IMR-90 (cell line): ENCODE measurements around the gene RFX4. TPM values are rescaled to one million over a fixed set of nuclear protein-coding genes. Genes with fewer than 3 reads are reported as not detected.

Experiments used
- ATAC-seq: fragments of 200-7000 bp; cut with Tn5 transposase; 2 replicates; pipeline ENCODE4 v1.9.1; 2020; ENCODE audit warnings: low read depth, mild to moderate bottlenecking, moderate library complexity
- BruUV-seq: library from RNA; stranded (reverse); fragments of 400-500 nt; replicated peaks from 2 replicates; lab custom pipeline; 2021; lab: Mats Ljungman, UMichigan
- CTCF ChIA-PET: fragments of 300-600 bp; formaldehyde crosslinking; extraction: SDS; loops from one replicate; lab custom pipeline; 2021; ENCODE audit warnings: antibody characterized with exemption; lab: Yijun Ruan, JAX
- POLR2A ChIA-PET: fragments of 300-600 bp; sonication (Branson Sonifier 250); formaldehyde crosslinking; loops from one replicate; lab custom pipeline; 2022; ENCODE audit warnings: antibody characterized with exemption; ENCODE audit not compliant: unreplicated experiment; lab: Charles Lee
- DNase-seq: peaks from one replicate; pipeline ENCODE4 v3.0.0; 2013
- H2AFZ ChIP-seq: replicated peaks from 2 replicates; pipeline ENCODE3; 2013; ENCODE audit warnings: low read length, mild to moderate bottlenecking; ENCODE audit not compliant: poor library complexity
- H2AK5ac ChIP-seq: 2 replicates; pipeline ENCODE4 v1.6.1; 2013; ENCODE audit warnings: low read depth, low read length, inconsistent platforms
- H2AK9ac ChIP-seq: replicated peaks from 2 replicates; pipeline ENCODE3; 2013; ENCODE audit warnings: mild to moderate bottlenecking, low read depth, low read length, moderate library complexity; ENCODE audit not compliant: poor library complexity
- H2BK120ac ChIP-seq: 2 replicates; pipeline ENCODE4 v1.6.1; 2013; ENCODE audit warnings: low read depth, low read length, inconsistent platforms
- H2BK15ac ChIP-seq: 3 replicates; pipeline ENCODE4 v1.6.1; 2013; ENCODE audit warnings: low read depth, low read length, inconsistent platforms
- H2BK20ac ChIP-seq: 2 replicates; pipeline ENCODE4 v1.6.1; 2013; ENCODE audit warnings: low read depth, mild to moderate bottlenecking, inconsistent platforms, low read length, moderate library complexity
- H2BK5ac ChIP-seq: 2 replicates; pipeline ENCODE4 v1.6.1; 2013; ENCODE audit warnings: mild to moderate bottlenecking, low read depth, low read length, inconsistent platforms; ENCODE audit not compliant: poor library complexity, severe bottlenecking
- H3K14ac ChIP-seq: replicated peaks from 2 replicates; pipeline ENCODE4 v1.6.1; 2013; ENCODE audit warnings: low read depth, low read length, inconsistent platforms
- H3K18ac ChIP-seq: 2 replicates; pipeline ENCODE4 v1.6.1; 2013; ENCODE audit warnings: low read depth, low read length, control low read depth
- H3K23ac ChIP-seq: 2 replicates; pipeline ENCODE4 v1.6.1; 2013; ENCODE audit warnings: low read depth, low read length, inconsistent platforms
- H3K27ac ChIP-seq: 2 replicates; pipeline ENCODE4 v1.5.1; 2013; ENCODE audit warnings: mild to moderate bottlenecking, control low read depth, low read length; ENCODE audit not compliant: insufficient read depth
- H3K27me3 ChIP-seq: 2 replicates; pipeline ENCODE4 v1.6.1; 2013; ENCODE audit warnings: low read length; ENCODE audit not compliant: control insufficient read depth, insufficient read depth
- H3K36me3 ChIP-seq: 2 replicates; pipeline ENCODE4 v1.6.1; 2013; ENCODE audit warnings: low read length, mixed read lengths; ENCODE audit not compliant: control insufficient read depth, insufficient read depth
- H3K4ac ChIP-seq: 2 replicates; pipeline ENCODE4 v1.6.1; 2013; ENCODE audit warnings: low read depth, low read length, inconsistent platforms
- H3K4me1 ChIP-seq: 2 replicates; pipeline ENCODE4 v1.6.1; 2013; ENCODE audit warnings: low read length, mixed read lengths; ENCODE audit not compliant: control insufficient read depth, insufficient read depth
- H3K4me2 ChIP-seq: 2 replicates; pipeline ENCODE4 v1.6.1; 2013; ENCODE audit warnings: low read depth, mild to moderate bottlenecking, control low read depth, low read length, moderate library complexity
- H3K4me3 ChIP-seq: 2 replicates; pipeline ENCODE4 v1.5.1; 2013; ENCODE audit warnings: low read depth, mild to moderate bottlenecking, control low read depth, low read length, moderate library complexity; ENCODE audit not compliant: insufficient read depth
- H3K56ac ChIP-seq: 2 replicates; pipeline ENCODE4 v1.6.1; 2013; ENCODE audit warnings: low read length, inconsistent platforms; ENCODE audit not compliant: insufficient read depth; ENCODE audit errors: extremely low read depth
- H3K79me1 ChIP-seq, 2 experiments: 2 replicates each; pipeline ENCODE4 v1.6.1; 2013; ENCODE audit warnings: low read length in 2 of 2, inconsistent platforms in 1 of 2, low read depth in 1 of 2
- H3K9ac ChIP-seq: 2 replicates; pipeline ENCODE4 v1.6.1; 2013; ENCODE audit warnings: low read depth, low read length, control low read depth
- H3K9me1 ChIP-seq: 2 replicates; pipeline ENCODE4 v1.6.1; 2013; ENCODE audit warnings: low read length, inconsistent platforms; ENCODE audit not compliant: insufficient read depth
- H3K9me3 ChIP-seq: 2 replicates; pipeline ENCODE4 v1.6.1; 2013; ENCODE audit warnings: low read length; ENCODE audit not compliant: control insufficient read depth, insufficient read depth
- H4K20me1 ChIP-seq: 2 replicates; pipeline ENCODE4 v1.6.1; 2013; ENCODE audit warnings: low read length, inconsistent platforms; ENCODE audit not compliant: insufficient read depth
- H4K5ac ChIP-seq: 2 replicates; pipeline ENCODE4 v1.6.1; 2013; ENCODE audit warnings: mild to moderate bottlenecking, low read depth, low read length, control low read depth
- H4K8ac ChIP-seq, 2 experiments: 2 replicates each; pipeline ENCODE4 v1.6.1; 2013; ENCODE audit warnings: low read depth in 2 of 2, low read length in 2 of 2, control low read depth in 1 of 2, inconsistent platforms in 1 of 2
- H4K91ac ChIP-seq: 2 replicates; pipeline ENCODE4 v1.6.1; 2013; ENCODE audit warnings: low read depth, low read length, inconsistent platforms; ENCODE audit not compliant: insufficient read depth
- CTCF ChIP-seq: conservative IDR thresholded peaks from 2 replicates; pipeline ENCODE4 v1.5.1; 2012; ENCODE audit warnings: mild to moderate bottlenecking, low read depth, low read length, improper control_type of control experiment
- FOS ChIP-seq: fragments of 150-350 bp; IDR thresholded peaks from 2 replicates; pipeline ENCODE4 v1.6.1; 2016; ENCODE audit warnings: low read depth, low read length
- WGBS, 2 experiments: methylation state at CpG; one replicate each; pipeline versions ENCODE4 v1.1.5 to v1.1.7; 2013; ENCODE audit warnings: missing lambda C conversion rate in 2 of 2; ENCODE audit not compliant: insufficient read length in 1 of 2; ENCODE audit errors: extremely low coverage in 2 of 2; 5-methylcytosine and 5-hydroxymethylcytosine counted together
- dilution Hi-C: fragments of 300-500 bp; cut with HindIII; formaldehyde crosslinking; loops from one replicate; pipeline ENCODE4 v1.14.3; 2018; ENCODE audit warnings: low sequenced_read_pairs; ENCODE audit not compliant: unreplicated experiment
- in situ Hi-C: fragments of 300-500 bp; cut with MboI; formaldehyde crosslinking; loops from 3 replicates; pipeline ENCODE4 v1.14.3; 2019; ENCODE audit warnings: low sequenced_read_pairs, inconsistent platforms, mixed read lengths
- intact Hi-C: fragments of 100-400 bp; cut with micrococcal nuclease; formaldehyde crosslinking; loops from 2 replicates; pipeline ENCODE4 v1.10.0; 2022
- polyA plus RNA-seq, 3 experiments: library from polyadenylated mRNA; depleted of rRNA; stranded (reverse); fragments of >200 nt; gene quantifications; 2 replicates each; pipeline ENCODE4 v1.2.3, GENCODE V29; 2012; ENCODE audit warnings: low replicate concordance in 1 of 3
- total RNA-seq: library from RNA; depleted of rRNA; stranded (reverse); fragments of >200 nt; gene quantifications from 2 replicates; pipeline ENCODE4 v1.2.3, GENCODE V29; 2012

The RFX4 gene
- total and polyA plus RNA-seq, 2 of the 4 experiments (the other 2 are of a cell fraction) = not detected

GRCh38 chr12:106794369-106794768 lies 211.6 kb downstream of the RFX4 start:
- Histone ChIP-seq H3K4me2 (no peak overlapping the region), H4K20me1 (no peaks in the 10 kb centered on the region), H4K8ac (no peak overlapping the region), H3K9me1 (no peaks in the 10 kb centered on the region), H2BK120ac (no peak overlapping the region), H3K4me1 (no peaks in the 10 kb centered on the region), H3K27me3 (no peaks in the 10 kb centered on the region), H4K91ac (no peak overlapping the region), H3K4ac (no peak overlapping the region), H2AK9ac (no peak overlapping the region), H3K14ac (no peak overlapping the region), H3K79me1 (peaks cover 0 to 4% of the 10 kb centered on the region in 2 experiments), H3K23ac (no peak overlapping the region), H4K5ac (no peak overlapping the region), H3K18ac (no peak overlapping the region), H2BK20ac (no peak overlapping the region), H3K4me3 (no peak overlapping the region), H2BK5ac (no peak overlapping the region), H3K36me3 (peaks cover 8% of the 10 kb centered on the region), H2AK5ac (no peak overlapping the region), H2BK15ac (no peak overlapping the region), H3K56ac (no peak overlapping the region), H3K27ac (no peak overlapping the region), H3K9ac (no peak overlapping the region), H2AFZ (no peak overlapping the region), H3K9me3 (no peaks in the 10 kb centered on the region)
- TF ChIP-seq FOS = 0 out of 2 replicates have a peak, but pooled peaks have one; percentile 37
- no peak for TF ChIP-seq CTCF
- intact Hi-C loops (no loop called here), in situ Hi-C loops (no loop called here), dilution Hi-C loops (no loop called here)
- CTCF ChIA-PET = no interaction called here
- no CpG with 5 or more reads among the region's 1 CpG for WGBS, 2 experiments
- ATAC-seq (no peak), DNase-seq (peak; percentile 22)
- BruUV-seq = no TSS peak
- POLR2A ChIA-PET = no interaction called here
